ENCODE results near the gene ITLN2. TPM values are rescaled to one million over a fixed set of nuclear protein-coding genes. Genes with fewer than 3 reads are reported as not detected.

The ITLN2 gene
- polyA plus RNA-seq, 1 donor (not counting 4 experiments of a cell fraction or from before 2014, with no cell fraction given), result 0.22 TPM

GRCh38 chr1:160978510-160978927 is 23.9 kb upstream of the ITLN2 start:
- no peaks in the 10 kb centered on the region for H3K36me3 ChIP-seq (ENCODE audit: control insufficient read depth in 2 of 2, extremely low read depth in 1 of 2, insufficient read depth in 2 of 2, low read length in 2 of 2)
- TF ChIP-seq EZH2 (IDR thresholded peaks at IDR 0.05; ENCODE audit: low read length), result no peak
- no peak for FAIRE-seq
- H3K4me1 ChIP-seq (ENCODE audit: control insufficient read depth, extremely low read depth, insufficient read depth, low read length), result no peaks in the 10 kb centered on the region
- no peaks in the 10 kb centered on the region for H3K79me2 ChIP-seq (ENCODE audit: control insufficient read depth, insufficient read depth, low read length)
- DNase-seq (ENCODE audit: low read depth, low spot score), result no peak
- H4K20me1 ChIP-seq (ENCODE audit: control insufficient read depth, extremely low read depth, insufficient read depth, low read length), result no peaks in the 10 kb centered on the region
- no peak overlapping the region for H3K4me3 ChIP-seq (ENCODE audit: control insufficient read depth in 2 of 3, extremely low read depth in 1 of 3, insufficient read depth in 2 of 3, low read depth in 1 of 3, low read length in 3 of 3)
- dilution Hi-C loops (cut with MboI; ENCODE audit: extremely low pct_ligation_motif_present, low sequenced_read_pairs), result no loop called here
- H3K9ac ChIP-seq (ENCODE audit: control insufficient read depth, extremely low read depth, insufficient read depth, low read length), result no peak overlapping the region
- no peaks in the 10 kb centered on the region for H3K9me1 ChIP-seq (ENCODE audit: control insufficient read depth, extremely low read depth, insufficient read depth, low read length)
- H2AFZ ChIP-seq (ENCODE audit: control insufficient read depth, low read length), result no peak overlapping the region
- no peak overlapping the region for H3K4me2 ChIP-seq (ENCODE audit: control insufficient read depth, extremely low read depth, insufficient read depth, low read depth, low read length)
- peaks cover 15% of the 10 kb centered on the region for H3K27me3 ChIP-seq (ENCODE audit: control insufficient read depth, extremely low read depth, insufficient read depth, low read length)
- no peaks in the 10 kb centered on the region for H3K9me3 ChIP-seq (ENCODE audit: control insufficient read depth, low read depth, low read length)
- H3K27ac ChIP-seq (ENCODE audit: control insufficient read depth, insufficient read depth, low read length), result no peak overlapping the region

GRCh38 chr1:160975026-160975425 is 20.4 kb upstream of the ITLN2 start:
- dilution Hi-C loops (cut with MboI; ENCODE audit: extremely low pct_ligation_motif_present, low sequenced_read_pairs), result no loop called here
- FAIRE-seq, result no peak
- H3K9me1 ChIP-seq (ENCODE audit: control insufficient read depth, extremely low read depth, insufficient read depth, low read length), result no peaks in the 10 kb centered on the region
- H3K27ac ChIP-seq (ENCODE audit: control insufficient read depth, insufficient read depth, low read length), result no peak overlapping the region
- H3K4me1 ChIP-seq (ENCODE audit: control insufficient read depth, extremely low read depth, insufficient read depth, low read length), result peaks cover 5% of the 10 kb centered on the region
- H3K9me3 ChIP-seq (ENCODE audit: control insufficient read depth, low read depth, low read length), result no peaks in the 10 kb centered on the region
- H4K20me1 ChIP-seq (ENCODE audit: control insufficient read depth, extremely low read depth, insufficient read depth, low read length), result no peaks in the 10 kb centered on the region
- no peak for TF ChIP-seq EZH2 (IDR thresholded peaks at IDR 0.05; ENCODE audit: low read length)
- TF ChIP-seq, protein P1, sequence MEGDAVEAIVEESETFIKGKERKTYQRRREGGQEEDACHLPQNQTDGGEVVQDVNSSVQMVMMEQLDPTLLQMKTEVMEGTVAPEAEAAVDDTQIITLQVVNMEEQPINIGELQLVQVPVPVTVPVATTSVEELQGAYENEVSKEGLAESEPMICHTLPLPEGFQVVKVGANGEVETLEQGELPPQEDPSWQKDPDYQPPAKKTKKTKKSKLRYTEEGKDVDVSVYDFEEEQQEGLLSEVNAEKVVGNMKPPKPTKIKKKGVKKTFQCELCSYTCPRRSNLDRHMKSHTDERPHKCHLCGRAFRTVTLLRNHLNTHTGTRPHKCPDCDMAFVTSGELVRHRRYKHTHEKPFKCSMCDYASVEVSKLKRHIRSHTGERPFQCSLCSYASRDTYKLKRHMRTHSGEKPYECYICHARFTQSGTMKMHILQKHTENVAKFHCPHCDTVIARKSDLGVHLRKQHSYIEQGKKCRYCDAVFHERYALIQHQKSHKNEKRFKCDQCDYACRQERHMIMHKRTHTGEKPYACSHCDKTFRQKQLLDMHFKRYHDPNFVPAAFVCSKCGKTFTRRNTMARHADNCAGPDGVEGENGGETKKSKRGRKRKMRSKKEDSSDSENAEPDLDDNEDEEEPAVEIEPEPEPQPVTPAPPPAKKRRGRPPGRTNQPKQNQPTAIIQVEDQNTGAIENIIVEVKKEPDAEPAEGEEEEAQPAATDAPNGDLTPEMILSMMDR (optimal IDR thresholded peaks at IDR 0.05 in 1 of 3, IDR thresholded peaks at IDR 0.05 in 1 of 3, conservative IDR thresholded peaks at IDR 0.05 in 1 of 3; ENCODE audit: extremely low read depth in 1 of 3, insufficient read depth in 2 of 3, low read length in 3 of 3), result no peak
- no peak overlapping the region for H3K9ac ChIP-seq (ENCODE audit: control insufficient read depth, extremely low read depth, insufficient read depth, low read length)
- H3K79me2 ChIP-seq (ENCODE audit: control insufficient read depth, insufficient read depth, low read length), result no peaks in the 10 kb centered on the region
- no peaks in the 10 kb centered on the region for H3K27me3 ChIP-seq (ENCODE audit: control insufficient read depth, extremely low read depth, insufficient read depth, low read length)
- DNase-seq (ENCODE audit: low read depth, low spot score), result no peak
- H2AFZ ChIP-seq (ENCODE audit: control insufficient read depth, low read length), result no peak overlapping the region
- no peak overlapping the region for H3K4me2 ChIP-seq (ENCODE audit: control insufficient read depth, extremely low read depth, insufficient read depth, low read depth, low read length)
- H3K4me3 ChIP-seq (ENCODE audit: control insufficient read depth in 2 of 3, extremely low read depth in 1 of 3, insufficient read depth in 2 of 3, low read depth in 1 of 3, low read length in 3 of 3), result no peak overlapping the region
- no peaks in the 10 kb centered on the region for H3K36me3 ChIP-seq (ENCODE audit: control insufficient read depth in 2 of 2, extremely low read depth in 1 of 2, insufficient read depth in 2 of 2, low read length in 2 of 2)

DNA sequence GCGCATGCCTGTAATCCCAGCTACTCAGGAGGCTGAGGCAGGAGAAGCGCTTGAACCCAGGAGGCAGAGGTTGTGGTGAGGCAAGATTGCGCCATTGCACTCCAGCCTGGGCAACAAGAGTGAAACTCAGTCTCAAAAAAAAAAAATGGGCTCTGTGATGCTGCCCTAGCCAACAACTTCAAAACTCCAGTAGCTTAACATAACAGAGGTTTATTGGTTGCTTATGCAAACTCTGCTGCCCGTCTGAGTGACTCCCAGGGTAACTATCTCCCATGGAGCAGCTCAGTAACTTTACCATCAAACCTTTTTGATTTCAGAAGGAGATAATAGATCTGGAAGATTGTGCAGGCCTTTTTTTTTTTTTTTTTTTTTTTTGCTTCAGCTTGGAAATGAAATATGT is 18.9 kb upstream of the ITLN2 start:
- Histone ChIP-seq H3K4me3 (ENCODE audit: control insufficient read depth in 2 of 3, extremely low read depth in 1 of 3, insufficient read depth in 2 of 3, low read depth in 1 of 3, low read length in 3 of 3) (no peak overlapping the region), H3K4me1 (ENCODE audit: control insufficient read depth, extremely low read depth, insufficient read depth, low read length) (peaks cover 5% of the 10 kb centered on the region), H3K36me3 (ENCODE audit: control insufficient read depth in 2 of 2, extremely low read depth in 1 of 2, insufficient read depth in 2 of 2, low read length in 2 of 2) (no peaks in the 10 kb centered on the region), H3K9ac (ENCODE audit: control insufficient read depth, extremely low read depth, insufficient read depth, low read length) (no peak overlapping the region), H4K20me1 (ENCODE audit: control insufficient read depth, extremely low read depth, insufficient read depth, low read length) (no peaks in the 10 kb centered on the region), H3K4me2 (ENCODE audit: control insufficient read depth, extremely low read depth, insufficient read depth, low read depth, low read length) (no peak overlapping the region), H2AFZ (ENCODE audit: control insufficient read depth, low read length) (no peak overlapping the region), H3K27me3 (ENCODE audit: control insufficient read depth, extremely low read depth, insufficient read depth, low read length) (no peaks in the 10 kb centered on the region), H3K27ac (ENCODE audit: control insufficient read depth, insufficient read depth, low read length) (no peak overlapping the region), H3K9me1 (ENCODE audit: control insufficient read depth, extremely low read depth, insufficient read depth, low read length) (no peaks in the 10 kb centered on the region), H3K9me3 (ENCODE audit: control insufficient read depth, low read depth, low read length) (no peaks in the 10 kb centered on the region), H3K79me2 (ENCODE audit: control insufficient read depth, insufficient read depth, low read length) (no peaks in the 10 kb centered on the region)
- dilution Hi-C loops (cut with MboI; ENCODE audit: extremely low pct_ligation_motif_present, low sequenced_read_pairs), result no loop called here
- no peak for FAIRE-seq
- no peak for DNase-seq (ENCODE audit: low read depth, low spot score)
- TF ChIP-seq, protein P1 (optimal IDR thresholded peaks at IDR 0.05 in 1 of 3, IDR thresholded peaks at IDR 0.05 in 1 of 3, conservative IDR thresholded peaks at IDR 0.05 in 1 of 3; ENCODE audit: extremely low read depth in 1 of 3, insufficient read depth in 2 of 3, low read length in 3 of 3), result no peak
- TF ChIP-seq EZH2 (IDR thresholded peaks at IDR 0.05; ENCODE audit: low read length), result no peak

Data from keratinocyte (primary cell).